HG03060 (cell line): Measurements from ENCODE around the gene GAK.

Source experiments
- ATAC-seq: cut with Tn5 transposase; IDR thresholded peaks from one replicate; pipeline ENCODE4 v1.9.1; 2021; ENCODE audit warnings: low read depth, moderate number of reproducible peaks; ENCODE audit not compliant: unreplicated experiment

Gene GAK

DNA sequence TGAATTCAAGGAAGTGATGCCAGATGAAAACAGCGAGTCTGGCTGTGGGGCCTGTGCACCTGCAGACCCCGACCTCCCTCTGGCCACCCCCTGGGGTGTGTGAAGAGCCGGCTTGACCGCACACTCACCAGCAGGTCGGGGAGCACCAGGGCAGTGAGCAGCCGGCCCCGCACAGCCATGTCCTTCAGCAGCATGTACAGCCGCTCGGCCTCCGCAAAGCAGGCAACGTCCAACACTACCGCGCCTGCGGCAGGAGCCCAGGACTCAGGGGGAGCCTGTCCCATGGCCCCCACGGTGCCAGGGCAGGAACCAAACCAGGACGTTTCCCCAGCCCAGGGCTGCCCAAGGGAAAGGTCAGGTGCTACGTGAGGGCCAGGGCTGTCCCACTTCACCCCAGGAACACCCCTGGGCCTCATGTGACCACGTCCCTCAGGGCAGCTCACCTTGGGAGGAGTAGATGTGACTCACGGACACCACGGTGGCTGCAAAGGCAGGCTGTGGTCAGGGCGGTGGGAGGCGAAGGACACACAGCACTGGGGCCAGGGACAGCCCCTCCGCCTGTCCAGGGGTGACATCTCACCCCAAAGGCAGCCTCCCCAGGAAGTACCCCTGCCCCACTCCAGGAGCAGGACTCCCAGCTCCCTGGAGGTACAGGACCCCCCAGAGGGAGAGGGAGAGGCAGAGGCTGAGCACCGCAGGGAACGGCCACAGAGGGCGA, 33.1 kb upstream of the GAK start:
- no peak for ATAC-seq

DNA sequence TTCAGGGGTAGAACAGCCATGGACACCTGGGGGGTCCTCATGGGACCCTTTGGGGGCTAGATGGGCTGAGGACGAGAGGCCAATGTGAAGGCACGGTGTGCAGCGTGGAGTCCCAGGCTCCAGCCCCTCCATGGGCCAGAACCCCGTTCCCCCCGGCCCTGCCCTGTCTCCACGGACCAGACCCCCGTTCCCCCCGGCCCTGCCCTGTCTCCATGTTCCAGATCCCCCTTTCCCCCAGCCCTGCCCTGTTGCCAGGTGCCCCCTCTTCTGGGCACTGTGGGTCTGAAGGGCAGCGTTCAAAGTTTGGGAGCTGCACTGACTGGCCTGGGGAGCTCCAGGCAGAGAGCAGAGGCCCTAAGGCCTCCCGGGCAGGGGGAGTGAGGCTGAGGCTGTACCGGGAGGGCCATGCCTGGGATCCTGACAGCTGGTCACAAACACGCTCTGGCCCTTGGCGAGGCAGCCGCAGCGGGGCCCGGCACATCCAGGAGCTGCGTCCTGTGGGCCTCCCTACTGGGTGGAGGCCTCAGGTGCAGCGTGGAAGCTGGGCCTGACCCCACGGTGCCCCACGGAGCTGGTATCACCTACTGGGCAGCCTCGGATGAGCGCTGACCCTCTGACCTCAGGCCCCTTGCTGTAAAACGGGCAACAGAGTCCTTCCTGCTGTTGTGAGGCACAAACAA, 32.4 kb upstream of the GAK start:
- ATAC-seq: no peak

DNA sequence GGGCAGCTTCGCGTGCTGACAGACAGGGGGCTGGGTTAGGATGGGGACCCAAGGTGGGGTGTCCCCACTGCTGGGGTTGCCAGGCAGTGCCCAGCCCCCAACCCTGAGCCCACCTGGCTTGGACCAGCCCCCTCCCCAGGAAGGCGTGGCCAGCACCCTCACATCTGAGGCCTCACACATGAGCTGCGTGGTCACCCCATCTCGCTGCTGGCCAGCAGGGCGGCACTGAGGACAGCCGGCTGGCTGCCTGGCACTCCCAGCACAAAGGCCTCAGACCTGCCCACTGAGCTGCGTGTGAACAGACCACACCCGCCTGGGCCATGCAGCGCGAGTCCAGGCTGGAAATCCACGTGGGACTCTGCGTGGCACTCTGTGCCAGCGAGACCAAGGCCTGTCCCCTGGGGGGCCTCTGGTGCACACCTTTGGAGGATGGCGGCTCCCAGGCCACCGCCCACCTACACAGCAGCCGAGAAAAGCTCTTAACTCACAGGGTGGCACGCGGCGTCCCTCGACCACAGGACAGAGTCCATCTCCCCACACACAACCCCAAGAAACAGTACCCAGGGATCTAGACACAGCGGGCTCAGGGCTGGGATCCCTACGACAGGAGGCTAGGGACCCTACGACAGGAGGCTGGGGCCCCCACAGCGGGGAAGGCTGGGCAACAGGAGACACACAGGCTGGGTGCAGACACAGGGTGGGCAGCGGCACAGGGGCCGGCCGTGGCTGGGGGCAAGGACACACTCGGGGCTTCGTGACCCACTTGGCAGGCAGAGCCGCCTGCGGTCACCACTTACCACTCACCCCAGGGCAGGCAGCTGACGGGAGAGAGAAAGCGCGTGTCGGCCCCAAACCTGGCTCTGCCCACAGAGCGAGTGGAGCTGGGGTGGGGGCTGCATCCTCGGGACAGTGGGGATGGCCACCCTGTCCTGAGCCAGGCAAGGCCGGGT, 31.4 kb upstream of the GAK start:
- ATAC-seq: no peak

DNA sequence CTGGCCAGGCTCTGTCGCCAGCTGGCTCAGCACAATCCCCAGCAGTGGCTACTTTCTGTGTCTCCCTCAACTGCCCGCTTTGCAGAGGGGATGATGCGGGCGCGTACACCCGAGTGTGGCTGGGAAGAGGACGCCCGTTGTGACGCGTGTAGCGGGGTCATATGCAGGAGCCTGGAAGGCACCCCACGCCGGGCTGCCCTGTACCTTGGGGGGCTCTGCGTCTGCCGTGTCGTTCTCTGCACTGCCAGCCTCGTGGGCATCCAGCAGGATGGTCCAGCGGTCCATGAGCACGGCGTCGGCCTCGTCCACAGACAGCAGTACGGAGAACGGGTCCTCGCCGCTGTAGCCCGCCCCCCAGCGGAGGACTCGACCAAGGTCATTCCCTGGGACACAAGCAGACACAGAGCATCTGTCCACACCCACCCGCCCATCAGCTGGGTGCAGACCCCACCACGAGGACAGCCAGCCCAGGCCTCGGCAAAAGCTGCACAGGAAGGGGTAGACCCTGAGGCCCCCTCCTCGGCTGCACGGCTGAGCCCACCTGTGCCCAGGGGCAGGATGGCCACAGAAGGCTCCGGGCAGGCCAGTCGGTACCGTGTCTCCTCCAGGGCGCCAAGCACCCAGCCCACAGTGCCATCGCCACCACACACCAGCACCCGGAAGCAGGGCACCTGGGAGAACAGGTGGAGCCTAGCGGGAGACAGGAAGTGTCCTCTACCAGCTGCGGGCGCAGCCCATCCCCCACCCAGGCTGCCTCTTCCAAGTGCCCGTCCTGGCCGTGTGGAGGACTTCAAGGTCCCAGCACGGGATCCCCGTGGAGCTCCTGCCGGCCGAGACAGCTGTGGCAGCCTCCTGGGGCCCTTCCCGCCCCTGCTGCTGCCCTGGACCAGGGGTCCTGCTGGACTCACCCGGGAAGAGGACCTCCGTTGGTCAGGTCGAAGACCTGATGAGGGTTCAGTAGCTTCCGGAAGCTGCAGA, 30.4 kb upstream of the GAK start:
- ATAC-seq: no peak

DNA sequence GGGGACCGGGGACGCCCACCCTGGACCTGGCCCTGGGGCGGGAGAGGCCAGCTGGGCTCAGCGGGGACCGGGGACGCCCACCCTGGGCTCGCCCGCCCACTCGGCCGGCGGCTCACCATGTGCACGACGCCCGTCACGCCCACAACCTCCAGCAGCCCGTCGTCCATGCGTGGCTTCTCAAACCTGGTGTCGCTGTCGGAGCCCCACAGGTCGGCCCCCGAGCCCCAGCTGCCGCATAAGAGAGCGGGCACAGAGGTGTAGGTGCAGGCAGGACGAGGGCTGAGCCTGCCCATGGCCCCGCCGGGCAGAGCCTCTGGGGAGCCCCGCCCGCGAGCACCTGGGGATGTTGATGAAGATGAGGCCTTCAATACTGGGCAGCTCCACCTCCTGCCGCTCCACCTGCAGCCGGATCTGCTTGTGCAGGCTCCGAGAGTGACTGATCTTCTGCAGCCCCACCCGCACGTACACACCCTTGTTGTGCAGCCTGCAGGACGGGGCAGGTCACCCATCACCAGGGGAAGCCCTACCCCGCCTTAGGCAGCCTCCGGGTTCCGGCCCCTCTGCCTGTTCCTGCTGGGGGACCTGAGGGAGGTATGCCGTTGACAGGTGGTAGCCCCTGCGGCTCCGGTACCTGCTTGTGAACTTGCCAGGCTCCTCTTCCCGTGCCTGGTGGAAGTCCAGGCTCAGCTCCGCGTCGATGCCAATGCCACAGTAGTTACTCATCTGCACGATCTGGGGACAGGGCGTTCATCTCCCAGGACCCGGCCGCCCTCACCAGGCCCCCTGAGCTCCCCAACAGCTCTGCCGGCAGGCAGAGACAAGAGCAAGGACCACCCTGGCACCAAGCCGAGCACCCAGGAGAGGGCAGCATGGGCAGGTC, 29.5 kb upstream of the GAK start:
- no peak for ATAC-seq

DNA sequence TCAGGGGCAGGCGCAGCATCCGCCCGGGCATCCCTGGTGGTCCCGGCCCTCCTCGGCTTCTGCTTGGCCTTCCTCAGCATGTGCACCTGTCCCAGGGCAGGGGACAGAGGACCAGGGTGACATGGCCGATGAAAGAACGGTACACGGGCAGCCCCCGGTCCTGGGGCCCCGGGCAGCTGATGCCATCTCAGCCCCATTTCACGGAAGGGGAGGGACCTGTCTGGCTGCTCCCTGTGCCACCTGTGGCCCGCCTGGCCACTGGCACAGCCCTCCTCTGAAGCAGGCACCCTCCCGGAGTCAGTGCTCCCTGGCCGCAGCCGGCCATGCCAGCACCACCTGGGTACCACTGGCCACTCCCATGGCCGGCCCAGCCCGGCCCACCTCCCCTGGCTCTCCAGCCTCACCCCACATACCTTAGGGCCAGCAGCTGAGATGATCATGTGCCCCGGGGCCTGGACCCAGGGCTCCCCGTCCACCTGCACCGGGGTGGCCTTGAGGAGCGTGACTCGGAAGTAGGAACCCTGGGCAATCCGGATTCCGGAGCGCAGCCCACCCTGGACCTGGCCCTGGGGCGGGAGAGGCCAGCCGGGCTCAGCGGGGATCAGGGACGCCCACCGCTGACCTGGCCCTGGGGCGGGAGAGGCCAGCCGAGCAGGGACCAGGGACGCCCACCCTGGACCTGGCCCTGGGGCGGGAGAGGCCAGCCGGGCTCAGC, 28.7 kb upstream of the GAK start:
- no peak for ATAC-seq

DNA sequence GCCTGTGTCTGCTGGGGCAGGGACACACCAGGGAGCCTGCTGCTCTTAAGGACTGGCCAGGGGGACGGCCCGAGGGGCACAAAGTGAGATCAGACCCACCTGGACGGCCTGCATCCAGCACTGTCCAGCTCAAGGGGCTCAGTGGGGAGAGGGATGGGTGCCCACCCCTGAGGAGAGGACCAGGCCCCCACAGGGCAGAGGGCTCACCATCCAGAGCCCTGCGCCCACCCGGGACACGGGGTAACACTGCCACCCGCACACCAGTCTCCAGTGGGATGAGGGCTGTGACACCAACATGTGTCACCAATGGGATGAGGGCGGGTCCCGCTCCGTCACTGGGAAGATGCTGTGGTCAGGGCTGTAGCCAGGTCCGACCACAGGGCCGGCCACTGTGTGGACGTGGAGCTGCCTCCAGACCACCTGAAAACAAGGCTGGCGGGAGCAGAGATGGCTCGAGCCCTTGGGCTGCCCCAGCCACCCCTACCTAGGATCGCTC, 28.1 kb upstream of the GAK start:
- no peak for ATAC-seq

DNA sequence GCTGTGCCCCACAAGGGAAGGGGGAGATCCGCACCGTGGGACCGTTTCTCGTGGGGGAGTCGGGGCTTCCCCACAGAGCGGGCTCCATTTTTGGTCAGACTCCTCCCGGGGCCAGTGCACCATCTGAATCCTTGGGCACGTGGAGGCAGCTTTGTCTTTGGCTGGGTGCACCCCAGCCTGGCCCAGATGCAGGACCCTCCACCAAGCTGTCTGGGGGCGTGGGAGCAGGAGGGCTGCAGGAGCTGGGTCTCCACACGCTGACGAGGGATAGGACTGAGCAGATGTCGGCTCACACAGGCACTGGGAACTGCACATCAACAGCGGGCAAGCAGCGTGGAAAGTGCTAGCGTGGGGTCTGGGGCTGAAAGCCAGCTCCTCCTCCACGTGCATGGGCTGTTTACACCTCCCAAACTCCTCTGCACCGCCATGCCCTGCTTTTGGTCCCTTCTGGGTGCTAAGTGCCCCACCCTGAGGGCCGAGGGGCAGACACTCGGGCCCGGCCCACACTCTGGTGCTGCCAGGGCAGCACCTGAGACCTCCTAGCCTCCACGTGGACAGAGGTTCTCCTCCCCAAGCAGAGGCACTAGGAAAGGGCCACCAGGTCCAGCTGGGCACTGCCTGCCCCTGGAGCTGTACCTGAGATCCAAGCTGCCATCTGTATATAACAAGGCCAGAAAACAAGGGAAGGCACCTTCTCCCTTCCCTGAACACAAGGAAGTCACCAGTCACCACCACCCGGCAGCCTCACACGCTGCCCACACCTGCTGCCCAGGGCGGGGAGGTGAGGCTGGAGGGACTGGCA, 27.4 kb upstream of the GAK start:
- no peak for ATAC-seq

DNA sequence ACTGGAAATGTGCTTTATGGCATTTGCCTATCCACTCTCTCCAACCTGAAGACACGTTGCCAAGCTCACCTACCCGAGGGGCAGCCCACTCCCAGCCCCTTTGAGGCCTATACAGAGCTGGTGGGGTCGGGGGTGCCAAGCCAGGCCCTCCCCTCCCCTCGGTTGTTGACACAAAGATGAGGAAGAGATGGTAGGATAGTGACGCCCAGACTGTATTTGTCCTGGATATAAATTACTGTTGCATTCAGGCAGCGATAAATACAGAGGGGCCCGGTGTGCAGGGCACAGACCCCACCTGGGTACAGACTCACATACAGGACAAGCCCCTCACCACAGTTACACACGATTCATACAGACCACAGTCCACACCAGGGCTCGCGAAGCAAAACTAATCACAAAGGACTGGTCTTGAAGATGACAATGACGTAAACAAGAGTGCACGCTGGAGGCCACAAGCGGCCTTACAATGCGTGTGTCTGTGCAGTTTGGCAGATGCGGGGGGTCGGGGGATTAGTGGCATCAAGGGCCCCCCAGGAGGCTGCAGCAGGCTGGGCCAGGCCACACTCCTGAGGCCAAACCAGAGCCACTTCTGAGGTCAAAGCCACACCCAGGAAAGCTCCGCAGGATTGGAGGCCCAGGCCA, 26.7 kb upstream of the GAK start:
- ATAC-seq: no peak

DNA sequence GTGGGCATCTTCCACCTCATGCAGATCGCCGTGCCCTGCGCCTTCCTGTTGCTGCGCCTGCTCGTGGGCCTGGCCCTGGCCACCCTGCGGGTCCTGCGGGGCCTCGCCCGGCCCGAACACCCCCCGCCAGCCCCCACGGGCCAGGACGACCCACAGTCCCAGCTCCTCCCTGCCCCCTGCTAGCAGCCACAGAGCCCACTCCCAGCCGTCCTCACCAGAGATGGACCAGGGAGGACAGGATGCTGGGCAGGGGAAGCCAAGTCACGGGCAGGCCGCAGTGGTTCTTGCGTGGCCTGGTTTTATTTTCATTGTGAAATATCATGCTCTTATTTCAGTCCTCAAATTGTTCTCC, 26.2 kb upstream of the GAK start:
- no peak for ATAC-seq

DNA sequence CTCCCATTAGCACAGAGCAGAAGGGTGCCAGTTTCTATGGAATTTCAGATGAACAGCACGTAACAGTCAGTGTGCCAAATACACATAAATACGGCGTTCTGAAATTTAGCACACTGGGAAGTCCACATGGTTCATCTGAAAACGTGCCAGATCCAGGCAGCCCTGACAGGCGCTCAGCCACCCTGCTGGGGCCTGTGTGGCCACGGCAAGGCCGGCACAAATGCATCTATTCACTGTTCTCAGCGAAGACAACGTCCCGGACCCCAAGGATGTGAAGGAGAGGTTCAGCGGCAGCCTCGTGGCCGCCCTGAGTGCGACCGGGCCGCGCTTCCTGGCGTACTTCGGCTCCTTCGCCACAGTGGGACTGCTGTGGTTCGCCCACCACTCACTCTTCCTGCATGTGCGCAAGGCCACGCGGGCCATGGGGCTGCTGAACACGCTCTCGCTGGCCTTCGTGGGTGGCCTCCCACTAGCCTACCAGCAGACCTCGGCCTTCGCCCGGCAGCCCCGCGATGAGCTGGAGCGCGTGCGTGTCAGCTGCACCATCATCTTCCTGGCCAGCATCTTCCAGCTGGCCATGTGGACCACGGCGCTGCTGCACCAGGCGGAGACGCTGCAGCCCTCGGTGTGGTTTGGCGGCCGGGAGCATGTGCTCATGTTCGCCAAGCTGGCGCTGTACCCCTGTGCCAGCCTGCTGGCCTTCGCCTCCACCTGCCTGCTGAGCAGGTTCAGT, 25.6 kb upstream of the GAK start:
- no peak for ATAC-seq

DNA sequence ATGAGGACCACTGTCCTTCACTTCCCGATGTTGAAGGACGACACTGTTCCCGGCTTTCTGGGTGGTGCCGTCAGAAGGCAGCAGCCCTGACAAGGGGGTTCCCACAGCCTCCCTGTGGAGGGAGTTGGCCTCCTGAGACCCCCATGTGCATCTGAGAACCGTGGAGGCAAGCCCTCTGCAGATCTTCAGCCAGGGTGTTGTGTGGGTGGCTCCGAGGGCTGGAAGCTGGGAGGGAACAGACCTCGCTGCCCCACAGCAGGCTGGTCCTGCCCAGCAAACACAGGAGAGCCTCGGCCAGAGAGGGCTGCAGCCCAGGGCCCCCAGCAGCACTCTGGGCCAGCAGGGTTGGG, 25.1 kb upstream of the GAK start:
- no peak for ATAC-seq

DNA sequence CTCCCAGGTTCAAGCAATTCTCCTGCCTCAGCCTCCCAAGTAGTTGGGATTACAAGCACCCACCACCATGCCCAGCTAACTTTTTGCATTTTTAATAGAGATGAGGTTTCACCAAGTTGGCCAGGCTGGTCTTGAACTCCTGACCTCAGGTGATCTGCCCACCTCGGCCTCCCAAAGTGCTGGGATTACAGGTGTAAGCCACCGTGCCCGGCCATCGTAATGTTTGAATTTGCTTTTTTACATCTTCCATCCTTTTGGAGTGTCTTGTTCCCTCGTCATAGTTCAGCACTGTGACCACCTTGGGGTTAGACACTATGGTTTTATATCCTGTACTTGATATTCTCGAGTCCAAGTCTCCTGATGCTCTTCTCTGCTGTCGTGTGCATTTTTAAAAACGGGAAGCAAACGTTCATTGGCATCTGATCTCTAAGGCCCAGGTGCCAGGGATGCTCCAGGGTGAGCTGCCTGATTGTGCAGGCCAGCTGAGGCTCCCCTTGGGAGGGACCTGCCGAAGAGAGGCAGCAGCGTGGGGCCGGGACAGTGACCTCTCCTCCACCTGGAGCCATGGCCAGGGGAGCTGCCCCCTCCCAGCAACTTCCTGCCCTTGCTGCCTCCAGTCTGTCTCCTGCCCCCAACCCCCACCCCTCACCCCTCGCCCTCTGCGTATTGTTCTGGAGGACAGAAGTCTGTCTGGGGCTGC, 24.6 kb upstream of the GAK start:
- no peak for ATAC-seq

DNA sequence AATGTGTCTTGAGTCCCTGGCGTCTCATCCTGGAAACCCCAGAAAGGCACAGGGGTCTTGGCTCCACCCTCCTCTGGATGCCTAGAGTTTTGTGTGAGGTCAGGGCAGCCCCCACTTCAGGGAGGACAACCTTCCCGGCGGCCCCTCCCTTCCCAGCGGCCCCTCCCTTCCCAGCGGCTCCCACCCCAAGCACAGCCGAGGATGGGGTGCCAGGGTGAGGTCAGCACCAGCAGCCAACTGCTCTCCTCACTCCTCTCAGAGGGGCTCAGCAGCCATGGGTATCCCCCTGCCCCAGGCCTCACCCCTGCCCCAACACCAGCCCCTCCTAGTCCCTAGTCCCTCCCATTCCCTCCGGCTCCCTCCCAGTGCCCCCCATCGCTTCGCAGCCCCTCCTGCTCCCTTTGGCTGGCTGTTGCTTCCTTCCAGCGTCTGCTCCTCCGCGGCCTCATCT, 23.8 kb upstream of the GAK start:
- ATAC-seq: no peak

DNA sequence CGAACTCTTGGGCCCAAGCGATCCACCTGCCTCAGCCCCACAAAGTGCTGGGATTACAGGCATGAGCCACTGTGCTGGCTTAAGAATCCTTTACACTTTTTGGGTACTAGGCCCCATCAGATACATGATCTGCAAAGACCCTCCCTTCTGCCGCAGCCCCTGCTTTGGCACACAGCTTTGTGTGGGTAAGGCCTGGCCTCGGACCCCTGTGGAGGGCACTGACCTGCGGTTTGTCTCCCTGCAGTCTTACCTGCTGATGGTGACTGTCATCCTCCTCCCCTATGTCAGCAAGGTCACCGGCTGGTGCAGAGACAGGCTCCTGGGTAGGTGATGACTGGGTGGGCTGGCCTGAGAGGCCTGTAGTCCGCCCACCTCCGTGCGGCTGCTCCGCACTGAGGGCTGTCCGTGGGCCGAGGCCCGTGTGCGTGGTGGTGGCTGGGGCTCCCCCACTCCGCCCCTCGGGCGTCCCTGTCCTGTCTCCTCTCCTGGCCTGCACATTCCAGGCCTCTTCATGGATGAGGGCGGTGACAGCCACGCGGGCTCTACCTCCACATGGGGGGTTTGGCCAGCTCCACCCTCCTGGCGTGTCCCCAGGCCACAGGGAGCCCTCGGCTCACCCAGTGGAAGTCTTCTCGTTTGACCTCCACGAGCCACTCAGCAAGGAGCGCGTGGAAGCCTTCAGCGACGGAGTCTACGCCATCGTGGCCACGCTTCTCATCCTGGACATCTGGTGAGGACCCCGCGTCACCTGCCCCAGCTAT, 23.2 kb upstream of the GAK start:
- ATAC-seq: no peak
